OCI-LY7 (cell line): ENCODE results near the gene TOR1AIP1. TPM values are rescaled to one million over a fixed set of nuclear protein-coding genes. Genes with fewer than 3 reads are reported as not detected.

Source experiments
- BruUV-seq: library from RNA; stranded (reverse); fragments of 400-500 nt; replicated peaks from 2 replicates; lab custom pipeline; 2021; lab: Mats Ljungman, UMichigan
- CTCF ChIA-PET: fragments of 300-600 bp; sonication (Branson Sonifier 250); formaldehyde crosslinking; loops from one replicate; lab custom pipeline; 2022; ENCODE audit warnings: antibody characterized with exemption; ENCODE audit not compliant: unreplicated experiment; lab: Charles Lee
- POLR2A ChIA-PET: fragments of 300-600 bp; sonication (Branson Sonifier 250); formaldehyde crosslinking; loops from one replicate; lab custom pipeline; 2022; ENCODE audit warnings: antibody characterized with exemption; lab: Charles Lee
- DNase-seq: peaks from one replicate; pipeline ENCODE4 v3.0.0-alpha.2; 2015; ENCODE audit warnings: low spot score
- H2AFZ ChIP-seq: fragments of 200-600 bp; sonication (generic), shearing (Covaris generic); 2 replicates; pipeline ENCODE4 v1.6.1; 2014; ENCODE audit warnings: mild to moderate bottlenecking, antibody characterized with exemption, low read length, moderate library complexity
- H3K27ac ChIP-seq: fragments of 200-600 bp; sonication (generic); 2 replicates; pipeline ENCODE4 v1.5.1; 2014; ENCODE audit warnings: mixed run types, low read depth, mild to moderate bottlenecking, moderate library complexity, low read length, inconsistent platforms; ENCODE audit not compliant: poor library complexity, severe bottlenecking
- H3K36me3 ChIP-seq: fragments of 200-600 bp; sonication (generic); 2 replicates; pipeline ENCODE4 v1.6.1; 2014; ENCODE audit warnings: mild to moderate bottlenecking, antibody characterized with exemption, low read length, moderate library complexity, mixed read lengths; ENCODE audit not compliant: insufficient read depth
- H3K4me1 ChIP-seq: fragments of 200-600 bp; sonication (generic); 2 replicates; pipeline ENCODE4 v1.5.1; 2014; ENCODE audit warnings: mild to moderate bottlenecking, low read length; ENCODE audit not compliant: insufficient read depth, poor library complexity, severe bottlenecking
- H3K4me2 ChIP-seq: fragments of 200-600 bp; sonication (generic); 2 replicates; pipeline ENCODE4 v1.6.1; 2014; ENCODE audit warnings: mild to moderate bottlenecking, low read length
- H3K4me3 ChIP-seq: fragments of 200-600 bp; sonication (generic); 2 replicates; pipeline ENCODE4 v1.5.1; 2014; ENCODE audit warnings: mild to moderate bottlenecking, low read depth, low read length; ENCODE audit not compliant: poor library complexity, severe bottlenecking
- H3K79me2 ChIP-seq: fragments of 200-600 bp; sonication (generic); 2 replicates; pipeline ENCODE4 v1.6.1; 2016; ENCODE audit warnings: low read depth, mild to moderate bottlenecking, low read length, moderate library complexity, mixed read lengths; ENCODE audit not compliant: insufficient read depth
- H3K9me2 ChIP-seq: fragments of 200-600 bp; sonication (generic); 2 replicates; pipeline ENCODE4 v1.6.1; 2016; ENCODE audit warnings: mild to moderate bottlenecking, low read length, mixed read lengths; ENCODE audit not compliant: insufficient read depth
- H3K9me3 ChIP-seq: fragments of 200-600 bp; sonication (generic); 2 replicates; pipeline ENCODE4 v1.6.1; 2014; ENCODE audit warnings: mild to moderate bottlenecking, mixed run types, low read length, mixed read lengths
- H4K20me1 ChIP-seq: fragments of 200-600 bp; sonication (generic); 2 replicates; pipeline ENCODE4 v1.6.1; 2014; ENCODE audit warnings: mild to moderate bottlenecking, antibody characterized with exemption, low read length, moderate library complexity, mixed read lengths; ENCODE audit not compliant: insufficient read depth
- CTCF ChIP-seq: fragments of 200-600 bp; sonication (generic); conservative IDR thresholded peaks from 2 replicates; pipeline ENCODE4 v1.5.1; 2014; ENCODE audit warnings: mild to moderate bottlenecking, antibody characterized with exemption, low read length, moderate library complexity, mixed read lengths
- EZH2phosphoT487 ChIP-seq: fragments of 200-600 bp; sonication (generic); IDR thresholded peaks from 2 replicates; pipeline ENCODE4 v1.6.1; 2018; ENCODE audit warnings: low read depth, borderline replicate concordance, mild to moderate bottlenecking, mixed run types, antibody characterized with exemption, low read length, moderate library complexity, mixed read lengths
- intact Hi-C: fragments of 100-400 bp; cut with micrococcal nuclease; formaldehyde crosslinking; loops from one replicate; pipeline ENCODE4 v1.10.0; 2022; ENCODE audit not compliant: unreplicated experiment
- total RNA-seq, 2 experiments: library from RNA; depleted of rRNA in 1 of 2; stranded (reverse); fragments of >200 nt in 1 of 2; shearing (Covaris generic) in 1 of 2; gene quantifications; 2 replicates each; pipeline ENCODE4 v1.2.3, GENCODE V29; 2014 to 2022

The TOR1AIP1 gene
- total RNA-seq, 2 experiments from 2014 or later, result 11.0 to 14.5 TPM

- POLR2A ChIA-PET, result interaction anchor here (0.6 to 3.3 kb wide), 5 partner anchors 13 to 622 kb away, joined by 3 to 11 read pairs (median 4); partner anchors contain the start of gene CEP350
Measured at GRCh38 chr1:179938752-179939151, 56.7 kb downstream of the TOR1AIP1 start.

GRCh38 chr1:179939941-179940340 is 57.9 kb downstream of the TOR1AIP1 start:
- Histone ChIP-seq H4K20me1 (no peaks in the 10 kb centered on the region), H3K27ac (no peak overlapping the region), H3K4me3 (no peak overlapping the region), H3K9me2 (no peaks in the 10 kb centered on the region), H3K36me3 (no peaks in the 10 kb centered on the region), H3K4me2 (no peak overlapping the region), H2AFZ (no peak overlapping the region), H3K4me1 (no peaks in the 10 kb centered on the region), H3K79me2 (no peaks in the 10 kb centered on the region), H3K9me3 (no peaks in the 10 kb centered on the region)
- BruUV-seq, result no TSS peak
- ChIA-PET POLR2A (interaction anchor here (1.0 to 3.3 kb wide), 2 partner anchors 12 to 15 kb away, joined by 4 to 11 read pairs; partner anchors contain the start of gene CEP350), CTCF (no interaction called here)
- intact Hi-C loops, result no loop called here
- no peak for DNase-seq
- TF ChIP-seq EZH2phosphoT487 (no peak), CTCF (no peak)

More at GRCh38 chr1:179938752-179939151, 56.7 kb downstream of the TOR1AIP1 start:
- H3K36me3 ChIP-seq, result no peaks in the 10 kb centered on the region
- no peak overlapping the region for H3K27ac ChIP-seq
- no peak overlapping the region for H2AFZ ChIP-seq
- H3K4me1 ChIP-seq, result no peaks in the 10 kb centered on the region
- H4K20me1 ChIP-seq, result no peaks in the 10 kb centered on the region
- H3K79me2 ChIP-seq, result no peaks in the 10 kb centered on the region
- TF ChIP-seq EZH2phosphoT487 (no peak), CTCF (no peak)
- CTCF ChIA-PET, result no interaction called here
- DNase-seq, result no peak
- no TSS peak for BruUV-seq
- no peaks in the 10 kb centered on the region for H3K9me3 ChIP-seq
- H3K9me2 ChIP-seq, result no peaks in the 10 kb centered on the region
- intact Hi-C loops, result no loop called here
- H3K4me3 ChIP-seq, result no peak overlapping the region
- H3K4me2 ChIP-seq, result no peak overlapping the region

GRCh38 chr1:179941454-179941853 is 59.4 kb downstream of the TOR1AIP1 start:
- H3K36me3 ChIP-seq, result no peaks in the 10 kb centered on the region
- no peak overlapping the region for H3K27ac ChIP-seq
- no peak for DNase-seq
- H2AFZ ChIP-seq, result no peak overlapping the region
- no peak for TF ChIP-seq EZH2phosphoT487
- no peak for TF ChIP-seq CTCF
- no peaks in the 10 kb centered on the region for H4K20me1 ChIP-seq
- no peak overlapping the region for H3K4me2 ChIP-seq
- H3K4me3 ChIP-seq, result no peak overlapping the region
- ChIA-PET POLR2A (interaction anchor here (0.6 to 0.8 kb wide), 3 partner anchors 10 to 621 kb away, joined by 3 to 4 read pairs (median 4); no protein-coding TSS in a partner anchor), CTCF (no interaction called here)
- BruUV-seq, result no TSS peak
- H3K79me2 ChIP-seq, result no peaks in the 10 kb centered on the region
- no peaks in the 10 kb centered on the region for H3K9me2 ChIP-seq
- H3K9me3 ChIP-seq, result no peaks in the 10 kb centered on the region
- no peaks in the 10 kb centered on the region for H3K4me1 ChIP-seq
- intact Hi-C loops, result no loop called here
